ENCODE data around the gene UBE2G1.

The UBE2G1 gene

DNA sequence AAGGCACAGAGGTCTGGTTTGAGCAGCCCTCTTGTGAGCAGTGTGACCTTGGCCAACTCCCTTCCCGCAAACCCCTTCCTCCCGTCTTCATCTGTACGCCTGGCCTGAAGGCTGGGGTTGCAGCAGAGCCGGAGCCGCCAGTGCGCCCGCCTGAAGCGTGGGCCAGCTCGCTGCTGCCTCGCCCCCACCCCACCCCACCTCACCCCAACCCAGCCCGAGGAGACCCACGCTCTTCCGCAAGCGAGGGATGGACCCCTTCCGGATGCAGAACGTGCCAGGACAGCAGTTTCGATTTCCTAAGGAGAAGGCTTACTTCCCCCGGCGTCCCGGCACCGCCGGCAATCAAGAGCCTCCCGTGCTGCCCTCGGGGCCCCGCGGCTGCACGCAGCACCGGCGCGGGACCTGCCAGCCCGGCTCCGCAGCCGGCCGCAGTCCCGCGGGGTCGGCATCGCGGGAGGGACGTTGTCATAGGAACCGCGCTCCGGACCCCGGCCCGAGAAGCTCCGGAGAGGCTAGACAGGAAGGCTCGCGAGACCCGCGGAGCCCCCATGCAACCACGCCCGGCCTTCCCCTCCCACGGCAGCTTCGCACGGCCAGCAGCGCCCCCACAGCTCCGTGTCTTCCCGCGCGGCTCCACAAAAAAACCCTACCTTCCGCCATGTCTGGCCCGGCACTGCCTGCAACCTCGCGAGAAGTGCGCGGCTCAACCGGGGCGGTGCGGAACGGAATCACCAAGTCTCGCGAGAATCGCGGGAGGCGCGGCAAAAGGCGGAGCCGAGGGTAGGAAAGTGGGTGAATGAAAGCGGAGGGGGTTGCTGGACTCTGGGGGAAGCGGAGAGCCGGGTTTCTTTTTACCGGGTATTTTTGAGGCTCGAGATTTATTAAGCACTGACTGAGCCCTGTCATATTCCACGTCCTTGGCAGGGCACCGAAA, 102.9 kb downstream of the UBE2G1 start, which contains the start of gene ANKFY1:
Gene ANKFY1 (minus strand): TSS at position 698 of the 934 bp plus-strand sequence. CDS start 38 bp downstream, at position 660.
- Histone ChIP-seq H3K9me2 (replicated peaks; ENCODE audit: insufficient read depth, low read length) (no peaks in the 10 kb centered on the region), H3K9me3 (ENCODE audit: insufficient read depth, low read length) (no peaks in the 10 kb centered on the region), H3F3A (ENCODE audit: insufficient read depth) (peaks cover 13% of the 10 kb centered on the region; the same call in 1 of the 2 replicates), H4K20me1 (ENCODE audit: low read depth, low read length) (no peaks in the 10 kb centered on the region), H3K27ac (ENCODE audit: low read depth, low read length) (peak within 1 kb of the TSS; percentile 55), H3K27me3 (ENCODE audit: low read length) (no peaks in the 10 kb centered on the region), H3K4me2 (ENCODE audit: low read depth, low read length, poor library complexity, severe bottlenecking) (peak within 1 kb of the TSS; percentile 96), H3K9ac (ENCODE audit: low read length) (peak within 1 kb of the TSS; percentile 88), H3K4me3 (ENCODE audit: insufficient read depth, low read length, poor library complexity, severe bottlenecking) (peak within 1 kb of the TSS; percentile 86), H2AFZ (ENCODE audit: low read depth, low read length, severe bottlenecking) (peak within 1 kb of the TSS; percentile 80), H3K36me3 (ENCODE audit: low read length) (peaks cover 8% of the 10 kb centered on the region), H3K79me2 (ENCODE audit: insufficient read depth, low read length) (peaks cover 52% of the 10 kb centered on the region)
- TF ChIP-seq, protein P1, sequence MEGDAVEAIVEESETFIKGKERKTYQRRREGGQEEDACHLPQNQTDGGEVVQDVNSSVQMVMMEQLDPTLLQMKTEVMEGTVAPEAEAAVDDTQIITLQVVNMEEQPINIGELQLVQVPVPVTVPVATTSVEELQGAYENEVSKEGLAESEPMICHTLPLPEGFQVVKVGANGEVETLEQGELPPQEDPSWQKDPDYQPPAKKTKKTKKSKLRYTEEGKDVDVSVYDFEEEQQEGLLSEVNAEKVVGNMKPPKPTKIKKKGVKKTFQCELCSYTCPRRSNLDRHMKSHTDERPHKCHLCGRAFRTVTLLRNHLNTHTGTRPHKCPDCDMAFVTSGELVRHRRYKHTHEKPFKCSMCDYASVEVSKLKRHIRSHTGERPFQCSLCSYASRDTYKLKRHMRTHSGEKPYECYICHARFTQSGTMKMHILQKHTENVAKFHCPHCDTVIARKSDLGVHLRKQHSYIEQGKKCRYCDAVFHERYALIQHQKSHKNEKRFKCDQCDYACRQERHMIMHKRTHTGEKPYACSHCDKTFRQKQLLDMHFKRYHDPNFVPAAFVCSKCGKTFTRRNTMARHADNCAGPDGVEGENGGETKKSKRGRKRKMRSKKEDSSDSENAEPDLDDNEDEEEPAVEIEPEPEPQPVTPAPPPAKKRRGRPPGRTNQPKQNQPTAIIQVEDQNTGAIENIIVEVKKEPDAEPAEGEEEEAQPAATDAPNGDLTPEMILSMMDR (IDR thresholded peaks at IDR 0.05; ENCODE audit: insufficient read depth, low read length, poor library complexity, severe bottlenecking): no peak
- no peak for TF ChIP-seq EZH2phosphoT487 (conservative IDR thresholded peaks at IDR 0.05; ENCODE audit: low read length)

DNA sequence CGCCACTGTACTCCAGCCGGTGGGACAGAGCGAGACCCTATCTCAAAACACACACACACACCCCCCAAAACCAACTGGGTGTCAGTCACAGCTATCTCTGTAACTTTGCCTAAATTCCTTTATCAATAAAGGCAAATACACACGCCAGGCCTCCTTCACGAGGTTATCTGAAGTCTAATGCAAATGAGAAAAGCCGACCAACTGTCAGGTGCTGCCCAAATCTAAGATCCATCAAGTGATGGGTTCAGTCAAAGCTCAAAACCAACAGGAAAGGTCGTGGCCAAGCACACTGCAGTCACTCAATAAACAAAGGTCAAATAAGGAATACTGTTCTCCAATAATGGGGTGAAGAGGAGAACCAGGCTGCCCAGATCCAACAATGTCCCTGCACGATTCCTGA, 103.8 kb downstream of the UBE2G1 start:
- peaks cover 60% of the 10 kb centered on the region for H3K79me2 ChIP-seq (ENCODE audit: insufficient read depth, low read length)
- H3K9me3 ChIP-seq (ENCODE audit: insufficient read depth, low read length): no peaks in the 10 kb centered on the region
- no peaks in the 10 kb centered on the region for H3K9me2 ChIP-seq (replicated peaks; ENCODE audit: insufficient read depth, low read length)
- H2AFZ ChIP-seq (ENCODE audit: low read depth, low read length, severe bottlenecking): no peak overlapping the region
- H3K9ac ChIP-seq (ENCODE audit: low read length): peak overlapping the region; percentile 88
- no peaks in the 10 kb centered on the region for H3K27me3 ChIP-seq (ENCODE audit: low read length)
- peaks cover 8% of the 10 kb centered on the region for H3K36me3 ChIP-seq (ENCODE audit: low read length)
- H3K27ac ChIP-seq (ENCODE audit: low read depth, low read length): 0 out of 2 replicates have a peak overlapping the region, but pooled peaks have one; percentile 55
- H3F3A ChIP-seq (ENCODE audit: insufficient read depth): peaks cover 13% of the 10 kb centered on the region; the same call in 1 of the 2 replicates
- TF ChIP-seq EZH2phosphoT487 (conservative IDR thresholded peaks at IDR 0.05; ENCODE audit: low read length): no peak
- TF ChIP-seq, protein P1 (IDR thresholded peaks at IDR 0.05; ENCODE audit: insufficient read depth, low read length, poor library complexity, severe bottlenecking): no peak
- peaks cover 2% of the 10 kb centered on the region; the same call in 1 of the 2 replicates for H4K20me1 ChIP-seq (ENCODE audit: low read depth, low read length)
- H3K4me2 ChIP-seq (ENCODE audit: low read depth, low read length, poor library complexity, severe bottlenecking): peak overlapping the region; percentile 96
- H3K4me3 ChIP-seq (ENCODE audit: insufficient read depth, low read length, poor library complexity, severe bottlenecking): peak overlapping the region; percentile 86

GRCh38 chr17:4261452-4261851, 105.0 kb downstream of the UBE2G1 start:
- Histone ChIP-seq H4K20me1 (ENCODE audit: low read depth, low read length) (peaks cover 6% of the 10 kb centered on the region; the same call in 1 of the 2 replicates), H3K27ac (ENCODE audit: low read depth, low read length) (no peak overlapping the region), H3K9me3 (ENCODE audit: insufficient read depth, low read length) (no peaks in the 10 kb centered on the region), H3K9ac (ENCODE audit: low read length) (no peak overlapping the region), H3K4me2 (ENCODE audit: low read depth, low read length, poor library complexity, severe bottlenecking) (no peak overlapping the region), H3K9me2 (replicated peaks; ENCODE audit: insufficient read depth, low read length) (no peaks in the 10 kb centered on the region), H3K4me3 (ENCODE audit: insufficient read depth, low read length, poor library complexity, severe bottlenecking) (no peak overlapping the region), H3K36me3 (ENCODE audit: low read length) (peaks cover 8% of the 10 kb centered on the region), H3K27me3 (ENCODE audit: low read length) (no peaks in the 10 kb centered on the region), H3F3A (ENCODE audit: insufficient read depth) (peaks cover 11% of the 10 kb centered on the region; the same call in 1 of the 2 replicates), H2AFZ (ENCODE audit: low read depth, low read length, severe bottlenecking) (no peak overlapping the region), H3K79me2 (ENCODE audit: insufficient read depth, low read length) (peaks cover 73% of the 10 kb centered on the region)
- TF ChIP-seq, protein P1 (IDR thresholded peaks at IDR 0.05; ENCODE audit: insufficient read depth, low read length, poor library complexity, severe bottlenecking): no peak
- TF ChIP-seq EZH2phosphoT487 (conservative IDR thresholded peaks at IDR 0.05; ENCODE audit: low read length): no peak

Measured in SU-DHL-6 (cell line).